KOPT-K1 (cell line): ENCODE data around the gene EPB41L2.
"Not testable (repeated sequence)": the region's sequence is repeated elsewhere in the genome, so short reads cannot be mapped to it uniquely, and the experiment has no call there.

ENCODE experiments used
- H3K27ac ChIP-seq: fragments of 200-600 bp; sonication (generic); 2 replicates; pipeline ENCODE4 v1.5.1; 2016; ENCODE audit warnings: antibody characterized with exemption, mild to moderate bottlenecking, low read depth, low read length; ENCODE audit not compliant: poor library complexity, severe bottlenecking
- H3K36me3 ChIP-seq: fragments of 200-600 bp; sonication (generic); 2 replicates; pipeline ENCODE4 v1.5.1; 2017; ENCODE audit warnings: antibody characterized with exemption, mild to moderate bottlenecking, low read length, moderate library complexity; ENCODE audit not compliant: insufficient read depth
- H3K9me3 ChIP-seq: fragments of 200-600 bp; sonication (generic); 2 replicates; pipeline ENCODE4 v1.5.1; 2017; ENCODE audit warnings: antibody characterized with exemption, low read length, mild to moderate bottlenecking; ENCODE audit not compliant: insufficient read depth, poor library complexity, severe bottlenecking

Gene EPB41L2

GRCh38 chr6:130945401-130945919 lies 117.6 kb downstream of the EPB41L2 start:
- H3K27ac ChIP-seq, result no peak overlapping the region
- H3K9me3 ChIP-seq, result peaks cover 3% of the 10 kb centered on the region
- no peaks in the 10 kb centered on the region for H3K36me3 ChIP-seq

- no peak overlapping the region for H3K27ac ChIP-seq
- no peaks in the 10 kb centered on the region for H3K36me3 ChIP-seq
- H3K9me3 ChIP-seq, result peaks cover 3% of the 10 kb centered on the region
These were observed 118.6 kb downstream of the EPB41L2 start for GRCh38 chr6:130944486-130944885.

DNA sequence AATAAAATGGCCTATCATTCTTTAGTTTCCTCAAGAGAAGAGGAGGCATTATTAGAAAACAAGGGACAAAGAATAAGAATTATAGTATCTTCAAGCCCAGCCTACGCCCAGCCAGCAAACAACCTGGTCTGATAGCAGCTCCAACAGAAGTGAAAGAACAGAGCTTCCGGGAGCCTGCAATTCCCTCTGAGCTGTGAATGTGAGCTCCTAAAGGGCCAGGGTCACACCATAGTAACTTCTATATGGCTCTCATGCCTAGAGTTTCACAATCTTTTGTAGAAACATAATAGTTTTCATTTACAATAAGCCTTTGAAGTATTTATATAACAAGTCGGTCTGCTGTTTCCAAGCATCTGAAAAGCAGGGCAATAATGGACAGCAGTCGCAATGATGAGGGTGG lies 119.3 kb downstream of the EPB41L2 start:
- Histone ChIP-seq H3K9me3 (peaks cover 3% of the 10 kb centered on the region), H3K36me3 (no peaks in the 10 kb centered on the region), H3K27ac (no peak overlapping the region)

DNA sequence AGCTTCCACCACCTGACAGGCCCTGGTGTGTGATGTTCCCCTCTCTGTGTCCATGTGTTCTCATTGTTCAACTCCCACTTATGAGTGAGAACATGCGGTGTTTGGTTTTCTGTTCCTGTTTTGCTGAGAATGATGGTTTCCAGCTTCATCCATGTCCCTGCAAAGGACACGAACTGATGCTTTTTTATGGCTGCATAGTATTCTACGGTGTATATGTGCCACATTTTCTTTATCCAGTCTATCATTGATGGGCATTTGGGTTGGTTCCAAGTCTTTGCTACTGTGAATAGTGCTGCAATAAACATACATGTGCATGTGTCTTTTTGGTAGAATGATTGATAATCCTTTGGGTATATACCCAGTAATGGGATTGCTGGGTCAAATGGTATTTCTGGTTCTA lies 120.3 kb downstream of the EPB41L2 start:
- not testable (repeated sequence) for H3K9me3 ChIP-seq, H3K27ac ChIP-seq, H3K36me3 ChIP-seq

- H3K9me3 ChIP-seq, result no peaks in the 10 kb centered on the region
- no peaks in the 10 kb centered on the region for H3K36me3 ChIP-seq
- H3K27ac ChIP-seq, result no peak overlapping the region
These were observed 125.0 kb downstream of the EPB41L2 start for GRCh38 chr6:130937942-130938604.

DNA sequence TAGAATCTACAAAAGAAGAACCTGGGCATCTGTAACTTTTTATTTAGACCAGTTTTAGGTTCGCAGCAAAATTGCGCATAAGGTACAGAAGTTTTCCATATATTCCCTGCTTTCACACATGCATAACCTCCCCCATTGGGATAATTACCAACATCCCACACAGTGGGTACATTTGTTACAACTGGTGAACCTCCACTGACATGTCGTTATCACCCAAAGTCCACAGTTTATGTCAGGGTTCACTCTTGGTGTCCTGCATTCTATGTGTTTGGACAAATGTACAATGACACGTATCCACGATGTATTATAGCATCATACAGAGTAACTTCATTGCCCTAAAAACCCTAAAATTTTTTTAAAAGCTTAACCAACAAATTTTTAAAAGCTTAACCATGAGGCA lies 126.1 kb downstream of the EPB41L2 start:
- no peaks in the 10 kb centered on the region for H3K36me3 ChIP-seq
- no peak overlapping the region for H3K27ac ChIP-seq
- H3K9me3 ChIP-seq, result no peaks in the 10 kb centered on the region

DNA sequence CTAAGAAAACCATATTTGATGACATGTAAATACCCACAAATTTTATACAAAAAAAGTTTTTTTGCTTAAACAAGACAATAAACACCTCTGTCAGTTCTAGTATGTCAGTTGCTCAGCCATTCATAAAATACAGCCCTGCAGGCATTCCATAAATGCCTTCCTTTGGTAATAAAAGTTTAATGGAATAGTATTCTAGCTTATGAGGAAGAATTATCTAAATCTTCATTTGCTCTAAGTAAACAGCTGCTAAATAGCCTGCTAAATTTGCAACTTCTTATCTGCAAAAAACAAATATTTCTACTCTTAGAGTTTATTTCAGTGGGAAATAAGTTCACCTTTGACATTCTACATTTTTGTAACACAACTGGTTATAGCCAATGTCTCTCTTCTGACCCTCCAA lies 127.1 kb downstream of the EPB41L2 start:
- no peak overlapping the region for H3K27ac ChIP-seq
- peaks cover under 1% of the 10 kb centered on the region for H3K9me3 ChIP-seq
- H3K36me3 ChIP-seq, result no peaks in the 10 kb centered on the region

DNA sequence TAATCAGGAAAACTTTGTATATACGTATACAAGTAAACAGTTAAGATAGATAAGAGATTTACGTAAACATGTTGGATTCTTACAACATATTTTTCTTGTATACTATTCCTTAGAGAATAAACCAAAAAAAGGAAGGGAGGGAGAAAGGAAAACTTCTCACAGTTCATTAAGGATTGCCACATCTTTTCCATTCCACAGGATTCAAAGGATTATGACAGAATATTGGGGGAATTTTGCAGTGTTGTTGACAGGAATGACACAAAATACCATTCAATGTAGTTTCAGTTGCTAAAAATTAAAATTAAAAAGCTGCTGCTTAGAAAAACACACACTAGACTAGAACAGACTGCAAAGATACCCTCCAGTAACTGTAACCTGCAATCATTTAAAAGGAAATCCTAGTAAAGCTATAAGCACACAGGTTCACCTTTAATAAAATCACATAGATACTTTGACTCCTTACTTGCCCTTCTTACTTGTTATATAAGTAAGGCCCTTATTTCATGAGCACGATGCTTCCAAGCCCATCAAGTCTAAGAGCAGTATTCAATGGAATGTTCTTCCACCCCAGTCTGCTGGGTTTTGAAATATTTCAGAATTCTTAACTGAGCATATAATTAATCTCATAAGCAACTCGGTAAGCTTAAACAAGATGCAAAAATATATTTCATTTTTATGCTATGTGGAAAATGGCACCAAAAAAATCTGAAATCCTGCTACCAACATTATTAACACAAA lies 128.0 kb downstream of the EPB41L2 start:
- Histone ChIP-seq H3K27ac (no peak overlapping the region), H3K36me3 (no peaks in the 10 kb centered on the region), H3K9me3 (peaks cover 7% of the 10 kb centered on the region)

DNA sequence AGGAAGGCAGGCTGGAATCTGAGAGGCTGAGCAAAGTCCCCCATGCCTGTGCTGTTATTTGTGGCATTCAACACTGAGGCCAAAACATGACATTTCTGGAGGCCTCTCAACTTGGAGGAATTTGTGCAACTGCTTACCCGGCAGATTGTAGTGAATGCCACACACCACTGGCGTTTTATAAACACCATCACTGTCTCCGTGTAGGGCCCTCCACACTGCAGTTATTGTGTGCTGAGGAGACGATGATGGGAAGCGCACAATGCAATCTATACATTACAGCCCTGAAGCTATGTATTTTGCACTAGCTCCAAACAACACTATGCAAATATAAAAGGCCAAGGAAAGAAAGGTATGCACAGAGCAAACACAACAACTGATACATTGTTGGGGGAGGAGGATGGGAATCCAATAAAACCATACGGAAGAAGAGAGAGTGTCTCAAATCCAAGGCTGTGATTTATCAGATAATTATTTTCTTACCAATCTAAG lies 129.3 kb downstream of the EPB41L2 start:
- H3K9me3 ChIP-seq, result peaks cover 7% of the 10 kb centered on the region
- H3K27ac ChIP-seq, result no peak overlapping the region
- no peaks in the 10 kb centered on the region for H3K36me3 ChIP-seq

DNA sequence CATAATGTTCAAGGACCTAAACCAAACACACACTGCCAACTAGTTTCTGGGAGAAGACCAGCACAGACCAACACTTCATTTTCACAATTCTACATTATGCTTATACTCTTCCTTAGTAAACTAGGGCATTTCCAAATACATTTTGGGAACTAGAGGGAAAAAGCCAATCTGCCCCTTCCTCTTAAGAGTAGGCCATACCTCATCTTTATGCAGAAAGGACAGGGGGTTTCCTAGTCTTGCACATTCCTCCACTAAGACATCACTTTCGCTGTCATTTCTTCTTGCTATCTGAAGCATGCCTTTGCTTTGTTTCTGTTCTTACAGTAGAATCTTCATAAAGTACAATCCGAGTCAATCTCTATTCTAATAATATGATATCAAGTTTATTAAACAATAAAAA lies 130.1 kb downstream of the EPB41L2 start:
- H3K36me3 ChIP-seq, result no peaks in the 10 kb centered on the region
- peaks cover 7% of the 10 kb centered on the region for H3K9me3 ChIP-seq
- H3K27ac ChIP-seq, result no peak overlapping the region

GRCh38 chr6:130932438-130932837 lies 130.6 kb downstream of the EPB41L2 start:
- Histone ChIP-seq H3K27ac (no peak overlapping the region), H3K9me3 (peaks cover 7% of the 10 kb centered on the region), H3K36me3 (no peaks in the 10 kb centered on the region)

- Histone ChIP-seq H3K9me3 (peaks cover 7% of the 10 kb centered on the region), H3K36me3 (no peaks in the 10 kb centered on the region), H3K27ac (no peak overlapping the region)
These were observed 131.4 kb downstream of the EPB41L2 start for GRCh38 chr6:130931683-130932082.

GRCh38 chr6:130929036-130929678 lies 133.9 kb downstream of the EPB41L2 start:
- Histone ChIP-seq H3K27ac (no peak overlapping the region), H3K36me3 (peaks cover 5% of the 10 kb centered on the region; the same call in 1 of the 2 replicates), H3K9me3 (peaks cover 7% of the 10 kb centered on the region)

GRCh38 chr6:130928158-130928912 lies 134.7 kb downstream of the EPB41L2 start:
- peaks cover 5% of the 10 kb centered on the region; the same call in 1 of the 2 replicates for H3K36me3 ChIP-seq
- peaks cover 7% of the 10 kb centered on the region for H3K9me3 ChIP-seq
- H3K27ac ChIP-seq, result no peak overlapping the region

GRCh38 chr6:130927305-130927704 lies 135.7 kb downstream of the EPB41L2 start:
- peaks cover 5% of the 10 kb centered on the region; the same call in 1 of the 2 replicates for H3K36me3 ChIP-seq
- no peak overlapping the region for H3K27ac ChIP-seq
- peaks cover 7% of the 10 kb centered on the region for H3K9me3 ChIP-seq
